ENCODE data around the gene ATRAID.

Gene ATRAID, protein sequence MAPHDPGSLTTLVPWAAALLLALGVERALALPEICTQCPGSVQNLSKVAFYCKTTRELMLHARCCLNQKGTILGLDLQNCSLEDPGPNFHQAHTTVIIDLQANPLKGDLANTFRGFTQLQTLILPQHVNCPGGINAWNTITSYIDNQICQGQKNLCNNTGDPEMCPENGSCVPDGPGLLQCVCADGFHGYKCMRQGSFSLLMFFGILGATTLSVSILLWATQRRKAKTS

GRCh38 chr2:27211943-27212625 is at the start of gene ATRAID, which contains the start of gene SLC5A6:
TSS of gene ATRAID (plus strand) at chr2:27212041. CDS start at chr2:27212369, 328 bp downstream.
TSS of gene SLC5A6 (minus strand) at chr2:27212268. CDS start at chr2:27207650, 4,618 bp downstream.
- DNase-seq (ENCODE audit: low read depth, low spot score), result peak; percentile 90
- in situ Hi-C loops (cut with HindIII; ENCODE audit: low sequenced_read_pairs), result no loop called here
- no peak for TF ChIP-seq CTCF (IDR thresholded peaks at IDR 0.05; ENCODE audit: low read depth, low read length)
- H3K4me3 ChIP-seq (ENCODE audit: low read depth, low read length), result peak within 1 kb of the TSS; percentile 81

DNA sequence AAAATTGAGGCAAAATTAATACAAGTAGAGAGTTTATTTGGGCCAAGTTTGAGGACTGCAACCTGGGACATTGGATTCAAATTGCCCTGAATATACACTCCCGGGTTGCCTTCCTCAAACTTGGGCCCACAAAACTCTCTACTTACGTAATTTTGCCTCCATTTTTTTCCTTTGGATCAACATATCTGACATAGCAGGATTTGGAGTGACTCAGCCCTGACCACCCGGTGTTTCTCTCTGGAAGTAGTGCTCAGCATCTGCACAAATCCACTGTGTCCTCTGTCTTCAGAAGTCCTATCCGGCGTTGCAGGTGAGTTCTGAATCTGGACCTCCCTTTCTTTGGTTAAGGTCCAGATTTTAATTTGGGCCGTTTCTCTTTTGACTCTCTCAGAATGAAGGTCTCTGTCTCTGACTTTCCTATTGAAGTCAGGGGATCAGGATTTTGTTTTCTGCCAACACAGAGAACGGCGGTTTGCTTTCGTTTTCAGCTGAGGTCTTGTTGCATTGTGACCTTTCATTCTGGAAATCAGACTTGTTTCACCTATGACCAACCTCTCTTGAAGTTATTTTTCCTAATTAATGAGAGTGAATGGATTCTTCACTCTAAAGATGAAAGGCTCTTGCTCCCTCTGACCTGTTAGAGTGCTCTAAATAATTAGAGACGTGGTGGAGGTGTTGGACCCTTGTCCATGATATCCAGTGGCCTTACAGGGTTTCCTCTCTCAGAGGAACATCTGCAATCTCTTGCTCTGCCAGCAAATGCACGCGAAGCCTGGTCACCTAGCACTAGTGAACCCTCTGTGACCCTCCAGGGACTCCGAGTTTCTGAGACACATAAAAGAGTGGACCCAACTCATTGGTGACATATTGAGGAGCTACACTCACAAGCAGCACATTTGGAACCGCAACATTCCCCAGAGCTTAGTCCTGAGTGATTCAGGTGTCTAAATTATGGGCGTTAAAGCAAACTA is 49.4 kb upstream of the ATRAID start:
- no peak for DNase-seq (ENCODE audit: low read depth, low spot score)
- in situ Hi-C loops (cut with HindIII; ENCODE audit: low sequenced_read_pairs), result no loop called here

DNA sequence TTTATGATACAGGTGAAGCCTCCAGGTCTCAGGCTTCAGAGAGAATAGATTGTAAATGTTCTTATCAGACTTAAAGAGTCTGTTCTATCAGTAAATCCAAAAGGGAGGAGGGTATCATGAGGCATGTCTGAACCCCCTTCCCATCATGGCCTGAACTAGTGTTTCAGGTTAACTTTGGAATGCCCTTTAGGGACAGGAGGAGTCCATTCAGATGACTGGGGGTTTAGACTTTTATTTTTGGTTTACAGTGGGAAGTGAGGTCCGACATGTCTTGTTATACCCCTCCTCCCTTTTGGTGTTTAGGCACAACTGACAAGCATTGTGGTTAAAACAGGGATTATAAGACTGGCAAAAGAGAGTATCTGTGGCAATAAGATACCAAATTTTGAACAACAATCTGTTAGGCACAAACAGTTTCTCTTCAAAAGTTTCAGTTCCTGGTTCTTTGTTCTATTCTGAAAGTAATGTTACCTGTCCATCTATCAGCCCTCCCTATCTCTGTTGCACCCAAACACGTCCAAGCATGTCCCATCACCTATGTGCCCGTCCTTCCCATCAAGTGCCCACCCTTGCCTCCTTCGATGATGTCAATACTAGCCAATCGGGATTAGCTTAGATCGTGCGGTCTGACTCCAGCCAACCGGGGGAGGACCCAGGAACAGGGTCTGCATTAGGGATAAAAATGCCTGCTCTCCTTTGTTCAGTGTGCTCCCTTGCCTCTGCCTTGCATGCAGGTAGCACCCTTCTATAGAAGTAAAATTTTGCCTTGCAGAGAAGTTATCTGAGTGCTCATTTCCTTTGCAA is 46.7 kb upstream of the ATRAID start:
- no peak overlapping the region for H3K4me3 ChIP-seq (ENCODE audit: low read depth, low read length)
- in situ Hi-C loops (cut with HindIII; ENCODE audit: low sequenced_read_pairs), result no loop called here
- no peak for DNase-seq (ENCODE audit: low read depth, low spot score)
- no peak for TF ChIP-seq CTCF (IDR thresholded peaks at IDR 0.05; ENCODE audit: low read depth, low read length)

More for the DNA sequence above, 49.4 kb upstream of the ATRAID start:
- no peak overlapping the region for H3K4me3 ChIP-seq (ENCODE audit: low read depth, low read length)
- no peak for TF ChIP-seq CTCF (IDR thresholded peaks at IDR 0.05; ENCODE audit: low read depth, low read length)

DNA sequence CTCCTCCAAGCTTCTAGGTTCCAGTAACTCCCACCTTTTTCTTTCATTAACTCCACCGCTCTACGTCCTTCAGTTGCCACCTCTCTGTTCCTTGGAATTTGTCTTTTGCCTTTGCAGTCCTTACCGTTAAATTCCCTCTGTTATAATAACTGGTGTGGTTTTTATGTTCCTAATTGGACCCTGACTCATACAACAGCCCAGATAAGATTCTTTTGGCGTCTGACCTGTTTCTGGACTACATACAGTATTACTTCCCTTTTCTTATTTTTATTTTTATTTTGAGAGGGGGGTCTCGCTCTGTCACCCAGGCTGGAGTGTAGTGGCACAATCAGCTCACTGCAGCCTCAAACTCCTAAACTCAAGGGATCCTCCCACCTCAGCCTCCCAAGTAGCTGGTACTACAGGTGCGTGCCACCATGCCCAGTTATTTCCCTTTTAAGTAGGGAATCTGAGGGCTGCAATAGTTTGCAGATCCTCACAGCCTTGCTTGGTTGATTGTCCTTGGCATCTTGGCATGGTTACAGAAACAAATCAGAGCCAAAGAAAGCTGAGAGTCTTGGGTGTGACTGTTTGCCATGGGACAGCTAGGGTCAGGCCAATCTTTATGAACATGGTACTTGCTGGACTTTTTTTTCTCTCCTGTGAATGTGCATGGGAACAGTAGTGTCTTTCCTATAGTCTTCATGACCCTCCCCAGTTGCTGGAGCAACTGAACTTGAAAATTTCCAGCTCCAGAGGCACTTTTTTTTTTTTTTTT is 41.1 kb upstream of the ATRAID start:
- no peak for TF ChIP-seq CTCF (IDR thresholded peaks at IDR 0.05; ENCODE audit: low read depth, low read length)
- no peak for DNase-seq (ENCODE audit: low read depth, low spot score)
- in situ Hi-C loops (cut with HindIII; ENCODE audit: low sequenced_read_pairs), result no loop called here
- H3K4me3 ChIP-seq (ENCODE audit: low read depth, low read length), result no peak overlapping the region

DNA sequence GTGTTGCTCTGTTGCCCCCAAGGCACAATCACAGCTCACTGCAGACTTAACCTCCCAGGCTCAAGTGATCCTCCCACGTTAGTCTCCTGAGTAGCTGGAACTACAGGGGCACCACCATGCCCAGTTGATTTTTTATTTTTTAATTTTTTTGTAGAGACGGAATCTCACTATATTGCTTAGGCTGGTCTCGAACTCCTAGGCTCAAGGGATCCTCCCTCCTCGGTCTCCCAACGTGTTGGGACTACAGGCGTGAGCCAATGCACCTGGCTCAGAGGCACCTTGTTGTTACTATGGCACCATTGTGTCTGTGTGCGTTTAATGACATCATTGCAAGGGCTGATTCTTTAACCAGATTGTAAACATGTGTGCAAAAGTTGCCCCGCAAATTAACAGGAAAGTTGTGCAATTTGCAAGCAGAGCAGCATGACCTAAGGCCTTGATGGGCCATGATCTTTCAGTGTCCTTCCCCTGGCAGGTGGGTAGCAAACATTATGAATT is 40.4 kb upstream of the ATRAID start:
- TF ChIP-seq CTCF (IDR thresholded peaks at IDR 0.05; ENCODE audit: low read depth, low read length), result no peak
- no peak for DNase-seq (ENCODE audit: low read depth, low spot score)
- in situ Hi-C loops (cut with HindIII; ENCODE audit: low sequenced_read_pairs), result no loop called here
- no peak overlapping the region for H3K4me3 ChIP-seq (ENCODE audit: low read depth, low read length)
